Breast epithelium (tissue), 4 donors: Measurements from ENCODE around the gene TRIM7. TPM values are rescaled to one million over a fixed set of nuclear protein-coding genes. Genes with fewer than 3 reads are reported as not detected.

ENCODE experiments used
- DNase-seq, 2 donors: peaks; one replicate each; pipeline ENCODE4 v3.0.0-alpha.2; 2019; ENCODE audit warnings: low spot score in 2 of 2
- H3K27ac ChIP-seq, 2 donors: fragments of 200-600 bp; sonication (generic) in 1 of 2; one replicate each; pipeline ENCODE4 v1.5.1; 2016 to 2019; ENCODE audit warnings: mild to moderate bottlenecking in 1 of 2
- H3K27me3 ChIP-seq, 2 donors: fragments of 200-600 bp; sonication (generic) in 1 of 2; one replicate each; pipeline versions ENCODE4 v1.5.1 to v1.6.0; 2017 to 2019; ENCODE audit warnings: control low read depth in 1 of 2, mild to moderate bottlenecking in 1 of 2
- H3K36me3 ChIP-seq: fragments of 200-600 bp; one replicate; pipeline ENCODE4 v1.5.1; 2019
- H3K4me1 ChIP-seq, 2 donors: fragments of 200-600 bp; sonication (generic); one replicate each; pipeline ENCODE4 v1.5.1; 2016 to 2019; ENCODE audit warnings: control low read depth in 1 of 2
- H3K4me3 ChIP-seq, 3 donors: fragments of 200-600 bp; sonication (generic); 1 replicate in 2 of 3; 2 replicates in 1 of 3; pipeline ENCODE4 v1.5.1; 2016 to 2019; ENCODE audit warnings: mild to moderate bottlenecking in 3 of 3, moderate library complexity in 2 of 3
- H3K9me3 ChIP-seq, 2 donors: fragments of 200-600 bp; sonication (generic) in 1 of 2; one replicate each; pipeline ENCODE4 v1.5.1; 2016 to 2019; ENCODE audit warnings: control low read depth in 1 of 2
- POLR2A ChIP-seq: fragments of 450-650 bp; IDR thresholded peaks from one replicate; pipeline ENCODE4 v1.6.1; 2016; ENCODE audit warnings: antibody characterized with exemption, mild to moderate bottlenecking, moderate library complexity
- POLR2AphosphoS5 ChIP-seq, 3 donors: sonication (generic); formaldehyde crosslinking; IDR thresholded peaks; one replicate each; pipeline ENCODE4 v1.6.1; 2017; ENCODE audit warnings: antibody characterized with exemption in 3 of 3
- intact Hi-C: fragments of 100-400 bp; cut with DNase I; formaldehyde crosslinking; loops from one replicate; pipeline ENCODE4 v1.15.1; 2023; ENCODE audit warnings: low total_unique reads
- total RNA-seq, 3 donors: library from RNA; depleted of rRNA; stranded (reverse); fragments of >200 nt; gene quantifications; one replicate each; pipeline ENCODE4 v1.1.0, GENCODE V29; 2016
- TF ChIP-seq, protein P1 (sequence below), 3 donors: fragments of 450-650 bp; IDR thresholded peaks; one replicate each; pipeline ENCODE4 v1.5.1; 2016 to 2017; ENCODE audit warnings: antibody characterized with exemption in 3 of 3, mild to moderate bottlenecking in 3 of 3, moderate library complexity in 3 of 3

TRIM7 gene
- total RNA-seq, 3 donors from 2014 or later: 0.29 to 5.4 (median 5.2) TPM

DNA sequence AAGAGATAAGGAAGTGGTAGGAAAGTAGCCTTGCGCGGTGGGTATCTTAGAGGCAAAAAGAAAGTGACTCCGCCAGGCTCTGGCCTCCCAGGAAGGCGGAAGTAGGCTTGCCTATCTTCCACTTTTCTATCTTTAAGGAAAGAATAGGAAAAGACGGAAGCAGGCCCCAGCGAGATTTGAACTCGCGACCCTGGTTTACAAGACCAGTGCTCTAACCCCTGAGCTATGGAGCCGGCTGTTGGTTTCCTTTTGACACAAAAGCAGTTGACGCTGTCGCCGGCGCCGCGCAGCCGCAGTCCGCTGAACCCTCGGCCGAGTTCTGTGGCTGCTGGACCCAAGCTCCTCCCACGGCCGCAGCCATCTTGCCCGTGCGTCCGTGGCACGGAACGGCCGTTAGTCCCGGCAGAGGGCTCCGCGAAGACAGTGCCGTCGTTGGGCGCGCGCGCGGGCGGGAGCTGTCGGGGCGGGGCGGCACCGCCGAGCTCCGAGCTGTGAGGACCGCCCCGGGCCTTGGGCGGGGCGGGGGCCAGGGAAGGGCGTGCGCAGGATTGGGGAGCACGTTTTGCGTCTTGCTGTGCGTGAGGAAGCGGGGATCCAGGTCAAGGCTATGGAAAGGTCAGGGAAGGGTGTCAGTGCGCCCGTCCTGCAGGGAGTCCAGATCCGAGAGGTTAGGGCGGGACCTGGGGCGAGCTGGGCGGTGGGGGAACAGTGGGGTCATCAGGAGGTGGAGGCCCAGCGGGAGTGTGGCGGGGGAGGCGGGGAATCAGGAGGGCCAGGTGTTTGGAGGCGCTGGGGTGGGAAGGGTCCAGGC lies 13.3 kb downstream of the TRIM7 start:
- intact Hi-C loops: loop anchor here (10.0 kb wide), 1 partner anchor 53 kb away; the partner anchor contains the start of gene RACK1
- Histone ChIP-seq H3K27me3 (no peaks in the 10 kb centered on the region), H3K9me3 (no peaks in the 10 kb centered on the region), H3K36me3 (no peaks in the 10 kb centered on the region), H3K4me3 (peak overlapping the region; percentile 73 to 93 (median 86)), H3K4me1 (peaks cover 0 to 7% of the 10 kb centered on the region in 2 donors), H3K27ac (peak overlapping the region; percentile 94)
- peak; percentile 37 to 85 (median 83) for TF ChIP-seq POLR2AphosphoS5 (IDR thresholded peaks at IDR 0.05)
- TF ChIP-seq, protein P1, sequence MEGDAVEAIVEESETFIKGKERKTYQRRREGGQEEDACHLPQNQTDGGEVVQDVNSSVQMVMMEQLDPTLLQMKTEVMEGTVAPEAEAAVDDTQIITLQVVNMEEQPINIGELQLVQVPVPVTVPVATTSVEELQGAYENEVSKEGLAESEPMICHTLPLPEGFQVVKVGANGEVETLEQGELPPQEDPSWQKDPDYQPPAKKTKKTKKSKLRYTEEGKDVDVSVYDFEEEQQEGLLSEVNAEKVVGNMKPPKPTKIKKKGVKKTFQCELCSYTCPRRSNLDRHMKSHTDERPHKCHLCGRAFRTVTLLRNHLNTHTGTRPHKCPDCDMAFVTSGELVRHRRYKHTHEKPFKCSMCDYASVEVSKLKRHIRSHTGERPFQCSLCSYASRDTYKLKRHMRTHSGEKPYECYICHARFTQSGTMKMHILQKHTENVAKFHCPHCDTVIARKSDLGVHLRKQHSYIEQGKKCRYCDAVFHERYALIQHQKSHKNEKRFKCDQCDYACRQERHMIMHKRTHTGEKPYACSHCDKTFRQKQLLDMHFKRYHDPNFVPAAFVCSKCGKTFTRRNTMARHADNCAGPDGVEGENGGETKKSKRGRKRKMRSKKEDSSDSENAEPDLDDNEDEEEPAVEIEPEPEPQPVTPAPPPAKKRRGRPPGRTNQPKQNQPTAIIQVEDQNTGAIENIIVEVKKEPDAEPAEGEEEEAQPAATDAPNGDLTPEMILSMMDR (IDR thresholded peaks at IDR 0.05): no peak
- peak; percentile 50 for TF ChIP-seq POLR2A
- DNase-seq: peak; percentile 96

GRCh38 chr5:181190711-181191525 lies 14.1 kb downstream of the TRIM7 start:
- Histone ChIP-seq H3K9me3 (no peaks in the 10 kb centered on the region), H3K36me3 (no peaks in the 10 kb centered on the region), H3K4me3 (peak overlapping the region; percentile 73 to 93 (median 86)), H3K4me1 (peaks cover 0 to 7% of the 10 kb centered on the region in 2 donors), H3K27me3 (no peaks in the 10 kb centered on the region), H3K27ac (peak overlapping the region; percentile 94)
- DNase-seq: no peak
- intact Hi-C loops: loop anchor here (10.0 kb wide), 1 partner anchor 54 kb away; the partner anchor contains the start of gene RACK1
- TF ChIP-seq POLR2A (no peak), POLR2AphosphoS5 (IDR thresholded peaks at IDR 0.05) (peak in 1 of 3 donors; percentile 27)
- TF ChIP-seq, protein P1 (IDR thresholded peaks at IDR 0.05): no peak

DNA sequence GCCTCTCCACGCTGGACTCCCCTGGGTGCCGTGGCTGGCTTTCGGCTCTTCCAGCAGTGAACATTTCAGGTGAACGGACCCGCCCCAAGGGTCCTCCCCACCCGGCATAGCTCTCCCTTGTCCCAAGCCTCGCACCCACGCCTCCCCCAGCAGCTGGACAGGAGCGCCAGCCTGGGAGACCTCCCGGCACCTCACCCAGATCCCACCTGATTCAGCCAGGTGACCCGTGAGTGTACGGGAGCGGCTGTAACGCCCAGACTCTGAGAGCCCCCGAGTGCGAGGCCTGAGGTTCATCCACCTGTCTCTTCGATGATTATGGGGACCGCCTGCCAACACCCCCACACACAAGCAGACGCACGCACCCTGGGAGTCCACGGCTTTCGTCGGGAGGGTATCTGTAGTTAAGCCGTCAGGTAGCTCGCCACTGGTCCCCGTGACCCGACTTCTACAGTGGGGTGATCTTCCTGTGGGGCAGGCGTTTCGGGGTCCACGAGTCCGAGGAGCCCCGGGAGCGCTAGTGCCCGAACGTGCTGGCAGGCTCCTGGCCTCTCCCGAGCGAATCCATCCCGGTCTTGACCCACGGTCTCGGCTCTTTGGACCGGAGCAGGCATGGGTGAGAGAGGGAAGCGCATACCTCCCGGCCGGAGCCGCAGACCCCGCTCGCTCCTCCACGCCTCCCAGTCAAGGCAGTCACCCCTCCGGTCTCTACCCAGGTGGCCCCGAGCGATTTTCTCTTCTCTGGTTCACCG lies 14.9 kb downstream of the TRIM7 start:
- intact Hi-C loops: loop anchor here (10.0 kb wide), 1 partner anchor 55 kb away; the partner anchor contains the start of gene RACK1
- no peaks in the 10 kb centered on the region for H3K9me3 ChIP-seq
- TF ChIP-seq POLR2AphosphoS5 (IDR thresholded peaks at IDR 0.05) (no peak), POLR2A (no peak)
- TF ChIP-seq, protein P1 (IDR thresholded peaks at IDR 0.05): no peak
- peak overlapping the region; percentile 94 for H3K27ac ChIP-seq
- H3K4me1 ChIP-seq: peaks cover 0 to 7% of the 10 kb centered on the region in 2 donors
- peak overlapping the region; percentile 73 to 93 (median 86) for H3K4me3 ChIP-seq
- no peak for DNase-seq
- no peaks in the 10 kb centered on the region for H3K27me3 ChIP-seq
- no peaks in the 10 kb centered on the region for H3K36me3 ChIP-seq

- Histone ChIP-seq H3K36me3 (no peaks in the 10 kb centered on the region), H3K4me1 (peaks cover 0 to 7% of the 10 kb centered on the region in 2 donors), H3K27me3 (no peaks in the 10 kb centered on the region), H3K4me3 (peak overlapping the region; percentile 73 to 93 (median 86)), H3K9me3 (no peaks in the 10 kb centered on the region), H3K27ac (peak overlapping the region; percentile 94)
- intact Hi-C loops: no loop called here
- DNase-seq: no peak
- TF ChIP-seq POLR2A (no peak), POLR2AphosphoS5 (IDR thresholded peaks at IDR 0.05) (no peak)
- TF ChIP-seq, protein P1 (IDR thresholded peaks at IDR 0.05): no peak
These were observed 15.5 kb downstream of the TRIM7 start for GRCh38 chr5:181189363-181189961.
